NCI-H510A treated with DMSO at 0.1 percent for 48 hours (cell line): ENCODE results near the gene FYCO1.
A peak's percentile ranks its signal among the peaks of the same experiment; 100 is the strongest.

Source experiments
- DNase-seq: peaks from one replicate; lab custom pipeline; 2025; lab: John Stamatoyannopoulos, UW

Gene FYCO1

GRCh38 chr3:45943207-45943846 lies 52.3 kb downstream of the FYCO1 start, which contains the start of gene CXCR6:
TSS of gene CXCR6 (plus strand) at chr3:45943464. CDS start at chr3:45946482, 3,018 bp downstream.
- DNase-seq: no peak

GRCh38 chr3:45942051-45942825 lies 53.4 kb downstream of the FYCO1 start:
- no peak for DNase-seq

GRCh38 chr3:45940781-45941365 lies 54.8 kb downstream of the FYCO1 start:
- DNase-seq: no peak

DNA sequence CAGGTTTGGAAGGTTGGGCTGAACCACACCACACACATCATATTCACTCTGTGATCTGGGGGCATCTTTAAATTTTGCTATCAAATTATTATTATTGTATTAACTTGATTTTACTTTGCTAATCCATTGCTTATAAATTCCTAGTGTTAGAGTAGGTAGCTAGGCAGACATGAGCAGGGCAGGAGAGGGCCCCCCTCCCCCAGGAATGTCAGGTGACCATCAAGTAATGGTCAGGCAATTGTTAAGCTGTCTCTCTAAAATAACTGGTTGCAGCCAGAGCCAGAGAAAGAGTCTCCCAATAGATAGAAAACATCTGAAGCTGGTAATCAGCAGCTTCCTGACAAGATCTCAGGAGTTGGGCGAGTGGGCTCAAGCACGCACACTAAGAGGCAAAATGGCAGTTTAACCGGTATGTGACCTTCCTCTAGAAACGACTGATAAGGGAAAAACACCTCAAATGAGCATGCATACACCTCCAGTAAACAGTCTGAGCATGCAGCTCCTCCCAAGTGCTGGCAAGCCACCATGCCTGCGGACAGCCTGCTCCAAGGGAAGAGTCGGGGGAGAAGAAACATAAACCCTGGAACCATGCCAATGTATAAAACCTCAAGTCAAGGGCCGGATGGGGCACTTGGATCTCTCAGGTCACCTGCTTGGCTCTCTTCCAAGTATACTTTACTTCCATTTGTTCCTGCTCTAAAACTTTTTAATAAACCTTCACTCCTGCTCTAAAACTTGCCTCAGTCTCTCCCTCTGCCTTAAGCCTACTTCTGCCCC lies 55.4 kb downstream of the FYCO1 start:
- DNase-seq: peak; percentile 30

DNA sequence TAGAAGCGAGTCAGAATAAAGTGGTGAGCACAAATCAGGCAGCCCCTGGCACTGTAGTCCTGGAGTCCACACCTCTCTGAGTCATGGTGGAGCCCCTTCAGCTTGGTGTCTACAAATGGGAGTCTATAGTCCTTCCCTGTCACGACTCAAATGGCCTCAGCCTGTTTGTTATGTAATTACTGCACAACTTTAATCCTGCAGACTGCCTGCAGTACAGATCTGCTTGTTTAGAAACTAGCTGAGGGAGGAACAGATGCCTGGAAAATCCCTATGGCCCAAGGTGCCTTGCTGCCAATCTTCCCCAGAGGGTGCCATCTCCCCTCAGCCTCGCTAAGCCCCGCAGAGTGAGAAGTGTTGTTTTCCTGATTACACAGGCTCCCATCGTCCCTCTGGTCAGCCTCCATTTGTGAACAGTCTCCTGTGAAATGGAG lies 56.3 kb downstream of the FYCO1 start:
- DNase-seq: no peak

DNA sequence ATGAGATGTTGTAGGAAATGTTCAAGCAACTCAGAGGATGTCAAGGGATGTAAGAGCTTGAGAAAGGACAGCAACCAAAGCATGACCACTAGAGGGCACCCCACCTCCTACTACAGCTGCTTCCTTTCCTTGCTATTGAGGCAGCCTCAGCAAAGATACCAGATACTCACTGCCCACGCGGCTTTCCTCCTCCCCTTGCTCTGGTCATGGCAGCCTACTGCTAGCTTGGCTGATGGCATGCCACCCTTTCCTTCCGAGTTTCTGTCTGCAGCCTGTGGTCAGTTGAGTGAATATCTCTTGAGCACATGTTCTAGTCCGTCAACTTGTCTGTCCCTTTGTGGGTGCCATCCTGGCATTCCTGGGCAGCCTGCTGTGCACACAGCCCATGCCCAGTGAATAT lies 56.8 kb downstream of the FYCO1 start:
- peak; percentile 85 for DNase-seq

- no peak for DNase-seq
These were observed 57.6 kb downstream of the FYCO1 start for GRCh38 chr3:45938043-45938435.

DNA sequence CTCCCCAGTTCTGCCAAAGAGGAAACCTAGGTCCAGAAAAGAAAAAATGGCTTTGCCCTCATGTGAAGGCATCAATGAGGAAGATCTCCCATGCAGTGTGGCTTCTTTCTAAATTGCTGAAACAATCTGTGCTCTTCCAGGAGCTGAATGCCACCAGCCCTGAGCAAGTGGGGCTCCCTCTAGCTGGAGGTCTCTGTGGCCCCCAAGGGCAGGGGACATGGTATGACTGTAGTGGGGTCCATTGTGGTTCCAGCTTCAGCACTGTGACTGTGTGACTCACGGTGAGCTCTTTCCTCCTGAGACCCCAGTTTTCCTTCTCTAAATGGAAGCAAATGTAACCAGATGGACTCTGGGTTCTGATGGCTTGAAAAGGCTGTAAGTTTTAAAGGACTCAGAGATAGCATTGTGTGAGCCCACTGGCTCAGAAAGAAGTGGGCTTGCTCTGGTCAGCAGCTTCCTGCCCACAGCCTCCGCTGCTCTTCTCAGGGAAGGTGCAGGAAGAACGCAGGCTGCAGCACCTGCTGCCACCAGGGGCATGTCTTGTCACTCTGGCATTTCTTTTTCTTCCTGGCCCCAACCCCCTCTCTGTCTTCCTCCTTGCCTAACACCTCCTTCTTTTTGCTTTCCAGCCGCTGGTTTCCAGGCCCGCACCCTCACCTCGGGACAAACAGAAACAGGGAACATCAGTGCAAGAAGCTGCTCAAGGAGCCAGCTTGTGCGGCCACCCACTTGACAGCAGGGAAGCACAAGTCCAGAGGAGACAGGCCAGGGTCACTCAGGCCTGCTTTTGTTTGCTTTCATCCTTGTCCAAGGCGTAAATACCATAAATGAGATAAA lies 58.2 kb downstream of the FYCO1 start:
- DNase-seq: no peak

GRCh38 chr3:45936261-45936660 lies 59.4 kb downstream of the FYCO1 start:
- DNase-seq: no peak

- DNase-seq: no peak
These were observed 62.0 kb downstream of the FYCO1 start for GRCh38 chr3:45933591-45933990.

DNA sequence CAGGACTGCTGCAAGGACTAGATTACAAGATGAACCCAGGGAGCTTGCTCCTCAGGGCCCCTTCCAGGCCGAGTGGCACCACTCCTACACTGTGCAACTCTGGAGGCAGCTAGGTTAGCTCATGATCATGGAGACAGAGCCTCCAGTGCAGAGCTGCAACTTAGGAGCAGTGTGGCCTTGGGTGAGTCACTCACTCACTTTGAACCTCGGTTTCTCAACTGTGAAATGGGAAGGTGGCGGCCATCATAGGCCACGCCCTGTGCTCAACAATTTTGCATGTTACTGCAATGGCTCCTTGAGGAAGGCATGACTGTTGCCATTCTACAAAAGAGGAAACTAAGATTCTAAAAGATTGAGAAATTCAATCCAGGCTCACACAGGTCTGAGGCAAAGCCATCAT lies 63.5 kb downstream of the FYCO1 start:
- no peak for DNase-seq

GRCh38 chr3:45931496-45931895 lies 64.1 kb downstream of the FYCO1 start:
- no peak for DNase-seq

- DNase-seq: peak; percentile 3
These were observed 66.5 kb downstream of the FYCO1 start for GRCh38 chr3:45929042-45929679.

DNA sequence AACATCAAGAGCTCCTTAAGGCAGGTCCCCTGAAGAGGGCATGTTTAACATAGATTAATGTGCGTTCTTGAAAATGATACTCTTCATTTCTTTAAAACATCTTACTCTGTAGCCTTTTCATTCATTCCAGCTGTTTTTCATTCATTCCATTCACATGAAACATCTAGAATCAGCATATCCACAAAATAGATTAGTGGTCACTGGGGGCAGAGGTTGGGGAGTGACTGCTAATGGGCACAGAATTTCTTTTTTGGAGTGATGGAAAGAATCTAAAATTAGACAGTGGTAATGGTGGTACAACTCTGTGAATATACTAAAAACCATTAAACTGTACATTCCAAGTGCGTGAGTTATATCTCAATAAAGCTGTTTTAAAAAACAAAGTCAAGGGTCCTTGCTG lies 67.7 kb downstream of the FYCO1 start:
- no peak for DNase-seq

DNA sequence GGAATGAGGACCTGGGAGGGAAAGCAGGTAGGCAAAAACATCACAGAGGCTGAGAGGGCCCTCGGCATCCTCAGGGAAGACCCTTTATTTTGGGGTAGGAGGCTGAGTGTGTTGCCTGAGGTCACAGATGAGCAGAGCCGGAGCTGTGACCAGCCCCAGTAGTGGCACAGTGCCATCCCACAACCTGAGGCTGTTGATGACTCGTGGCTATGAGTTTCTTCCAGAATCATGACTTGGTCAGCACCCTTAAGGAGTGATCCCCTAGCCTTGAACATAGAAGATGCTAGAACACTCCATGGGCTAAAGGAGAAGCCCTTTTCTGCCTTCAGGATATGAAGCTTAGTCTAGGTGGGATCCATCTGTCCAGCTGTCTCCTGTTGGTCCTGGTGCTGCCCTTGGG lies 71.9 kb downstream of the FYCO1 start:
- DNase-seq: no peak

DNA sequence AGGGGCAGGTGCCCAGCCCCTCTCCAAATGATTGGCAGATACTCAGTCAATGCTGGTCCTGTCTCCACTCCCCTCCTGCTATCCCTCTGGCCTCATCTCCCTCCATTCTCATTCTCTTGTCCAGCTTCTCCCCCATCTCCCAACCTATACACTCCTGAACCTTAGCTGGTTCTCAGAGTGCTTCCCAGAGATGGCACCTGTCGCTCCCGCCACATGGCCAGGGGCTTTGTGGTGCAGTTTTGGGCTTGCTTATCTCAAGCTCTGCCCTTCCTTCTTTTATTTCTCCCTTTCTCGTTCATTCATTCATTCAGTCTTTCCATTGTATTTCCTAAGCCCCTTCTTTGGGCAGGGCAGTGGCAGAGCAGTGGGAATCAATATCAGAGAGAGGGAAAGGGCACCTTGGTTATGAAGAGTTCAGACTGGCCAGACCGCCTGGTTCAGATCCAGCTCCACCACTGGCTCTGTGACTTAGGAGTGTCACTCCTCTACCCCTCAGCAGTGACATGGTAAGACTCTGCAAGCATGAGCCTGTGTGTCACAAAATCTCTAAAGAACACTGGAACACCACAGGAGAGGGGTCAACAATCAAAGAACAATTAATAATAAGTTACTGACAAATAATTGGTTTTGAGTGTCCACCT lies 72.6 kb downstream of the FYCO1 start:
- no peak for DNase-seq

DNA sequence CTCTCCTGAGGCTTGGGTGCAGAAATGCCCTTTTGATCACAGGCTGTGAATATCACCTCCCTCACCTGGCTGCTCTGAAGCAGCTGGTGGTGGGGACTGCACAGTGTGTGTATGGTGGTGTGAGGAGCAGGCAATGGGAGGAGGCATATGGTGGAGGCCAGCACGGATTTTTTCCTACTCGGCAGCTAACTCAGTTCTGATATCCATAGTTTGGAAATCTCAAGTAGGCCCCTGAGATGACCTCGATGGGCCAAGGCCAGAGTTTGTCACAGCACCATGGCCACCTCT lies 73.6 kb downstream of the FYCO1 start:
- DNase-seq: no peak

GRCh38 chr3:45921158-45922038 lies 74.2 kb downstream of the FYCO1 start:
- DNase-seq: no peak

- peak; percentile 71 for DNase-seq
These were observed 78.3 kb downstream of the FYCO1 start for GRCh38 chr3:45917146-45917898.
